Measurements from ENCODE around the gene TCHP.

The TCHP gene

GRCh38 chr12:109932878-109933503 is 32.9 kb downstream of the TCHP start:
- DNase-seq (ENCODE audit: low read depth, low spot score): no peak

DNA sequence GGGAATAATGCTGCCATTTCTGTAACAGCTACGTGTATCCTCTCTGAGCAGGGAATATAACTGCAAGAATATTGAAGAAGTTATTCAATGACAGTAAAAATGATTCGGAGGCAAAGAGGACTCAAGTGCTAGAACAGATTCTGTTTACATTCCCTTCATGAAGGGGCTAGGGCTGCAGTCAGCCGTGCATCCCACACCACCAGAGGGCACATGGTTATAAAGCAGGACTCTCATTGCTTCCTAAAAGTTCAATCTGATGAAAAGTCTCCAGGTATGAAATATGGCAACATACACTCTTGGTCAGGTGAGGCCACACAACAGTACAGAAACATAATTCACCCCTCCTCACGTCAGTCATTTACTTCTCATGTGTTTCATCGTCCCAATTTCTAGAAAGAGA is 34.0 kb downstream of the TCHP start:
- no peak for DNase-seq (ENCODE audit: low read depth, low spot score)

DNA sequence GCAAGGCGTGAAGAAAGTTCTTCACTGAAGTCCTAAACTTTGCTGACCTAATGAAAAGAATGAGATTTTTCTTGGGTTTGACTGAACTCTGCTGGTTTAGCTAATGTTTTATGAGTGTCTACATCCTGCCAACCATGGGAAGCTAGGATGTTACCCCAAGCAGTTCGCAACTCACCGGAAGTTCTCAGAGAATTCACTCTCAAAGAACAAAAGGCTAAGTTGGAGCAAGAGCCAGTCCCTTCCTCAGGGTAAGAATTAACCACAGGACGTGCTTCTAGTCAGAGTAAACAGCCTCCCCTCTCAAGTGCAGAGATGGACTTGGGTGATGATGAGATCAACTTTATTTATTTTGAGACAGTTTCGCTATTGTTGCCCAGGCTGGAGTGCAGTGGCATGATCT is 37.3 kb downstream of the TCHP start:
- no peak for DNase-seq (ENCODE audit: low read depth, low spot score)

DNA sequence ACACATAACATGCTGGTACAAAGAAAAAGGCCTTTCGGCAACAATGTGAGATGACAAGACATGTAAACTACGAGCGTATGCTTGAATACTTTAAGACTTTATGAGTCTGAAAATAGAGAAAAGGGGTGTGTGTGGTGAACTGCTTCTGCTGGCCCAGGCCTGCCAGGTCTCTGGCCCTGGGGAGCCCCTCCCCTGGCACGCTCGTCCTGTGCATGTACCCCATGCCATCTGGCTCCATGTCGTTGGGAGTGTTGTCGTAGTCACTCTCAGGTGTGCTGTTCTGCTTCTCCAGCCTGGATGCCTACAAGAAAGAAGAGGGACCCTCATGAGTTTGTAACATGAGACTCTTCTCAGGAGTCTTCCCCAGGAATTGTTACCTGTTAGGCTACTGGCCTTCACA is 38.9 kb downstream of the TCHP start:
- DNase-seq (ENCODE audit: low read depth, low spot score): no peak

DNA sequence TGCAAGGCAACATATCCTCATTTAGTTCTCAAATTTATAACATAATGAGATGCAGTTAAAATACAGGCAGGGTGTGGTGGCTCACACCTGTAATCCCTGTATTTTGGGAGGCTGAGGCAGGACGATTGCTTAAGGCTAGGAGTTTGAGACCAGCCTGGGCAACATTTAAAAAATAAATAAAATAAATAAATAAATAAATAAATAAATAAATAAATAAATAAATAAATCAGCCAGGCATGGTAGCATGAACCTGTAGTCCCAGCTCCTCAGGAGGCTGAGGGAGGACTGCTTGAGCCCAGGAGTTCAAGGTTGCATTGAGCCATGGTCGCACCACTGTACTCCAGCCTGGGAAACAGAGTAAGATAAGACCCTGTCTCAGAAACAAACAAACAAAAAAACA is 39.4 kb downstream of the TCHP start:
- no peak for DNase-seq (ENCODE audit: low read depth, low spot score)

GRCh38 chr12:109940339-109940923 is 40.4 kb downstream of the TCHP start:
- no peak for DNase-seq (ENCODE audit: low read depth, low spot score)

DNA sequence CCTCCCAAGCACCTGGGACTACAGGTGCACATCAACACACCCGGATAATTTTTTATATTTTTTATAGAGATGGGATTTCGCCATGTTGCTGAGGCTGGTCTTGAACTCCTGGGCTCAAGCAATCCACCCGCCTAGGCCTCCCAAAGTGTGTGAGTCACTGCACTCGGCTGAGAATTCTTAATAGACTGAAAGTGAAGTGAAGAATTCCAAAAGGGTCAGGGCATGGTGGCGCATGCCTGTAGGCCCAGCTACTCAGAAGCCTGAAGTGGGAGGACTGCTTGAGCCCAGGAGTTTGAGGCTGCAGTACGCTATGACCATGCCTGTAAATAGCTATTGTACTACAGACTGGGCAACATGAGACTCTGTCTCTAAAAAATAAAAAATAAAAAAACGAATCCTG is 43.7 kb downstream of the TCHP start:
- DNase-seq (ENCODE audit: low read depth, low spot score): no peak

DNA sequence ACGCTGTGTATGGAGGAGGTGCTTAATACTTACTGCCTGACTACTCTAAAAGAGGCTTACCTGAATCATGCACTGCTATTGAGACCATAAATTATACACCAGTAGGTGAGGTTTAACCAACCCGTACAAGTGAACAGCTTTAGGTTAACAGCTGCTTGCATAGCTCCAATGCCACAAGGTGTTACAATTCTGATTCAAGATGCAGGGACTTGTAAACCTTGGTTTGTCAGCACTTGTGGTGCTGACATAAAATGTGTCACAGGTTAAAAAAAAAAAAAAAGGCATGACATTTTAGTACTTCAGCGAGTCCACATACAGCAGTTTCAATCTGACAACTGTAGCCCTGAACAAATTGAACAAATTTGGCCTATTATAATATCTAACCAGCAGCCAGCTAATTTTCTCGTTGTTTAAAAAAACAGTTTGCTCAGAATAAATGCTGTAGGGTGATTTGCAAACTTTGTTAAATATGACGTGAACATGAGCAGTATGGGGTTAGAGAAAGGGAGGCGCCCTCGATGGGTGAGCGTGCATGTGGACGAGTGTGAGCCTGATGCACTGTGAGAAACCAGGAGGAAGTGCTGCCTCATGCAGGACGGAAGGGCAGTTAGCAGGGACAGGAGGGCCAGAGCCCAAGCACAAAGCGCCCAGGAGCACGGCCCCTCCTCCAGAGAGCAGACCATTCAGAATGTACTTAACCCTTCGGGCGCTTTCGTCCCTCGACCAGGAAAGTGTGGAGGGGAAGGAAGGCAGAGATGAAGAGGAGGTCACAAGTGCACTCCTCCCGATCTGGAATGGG is 44.7 kb downstream of the TCHP start:
- no peak for DNase-seq (ENCODE audit: low read depth, low spot score)

GRCh38 chr12:109946505-109946904 is 46.4 kb downstream of the TCHP start:
- DNase-seq (ENCODE audit: low read depth, low spot score): no peak

GRCh38 chr12:109946913-109947312 is 46.8 kb downstream of the TCHP start:
- no peak for DNase-seq (ENCODE audit: low read depth, low spot score)

GRCh38 chr12:109947521-109947920 is 47.4 kb downstream of the TCHP start:
- DNase-seq (ENCODE audit: low read depth, low spot score): no peak

- no peak for DNase-seq (ENCODE audit: low read depth, low spot score)
Measured at GRCh38 chr12:109948368-109948767, 48.3 kb downstream of the TCHP start.

DNA sequence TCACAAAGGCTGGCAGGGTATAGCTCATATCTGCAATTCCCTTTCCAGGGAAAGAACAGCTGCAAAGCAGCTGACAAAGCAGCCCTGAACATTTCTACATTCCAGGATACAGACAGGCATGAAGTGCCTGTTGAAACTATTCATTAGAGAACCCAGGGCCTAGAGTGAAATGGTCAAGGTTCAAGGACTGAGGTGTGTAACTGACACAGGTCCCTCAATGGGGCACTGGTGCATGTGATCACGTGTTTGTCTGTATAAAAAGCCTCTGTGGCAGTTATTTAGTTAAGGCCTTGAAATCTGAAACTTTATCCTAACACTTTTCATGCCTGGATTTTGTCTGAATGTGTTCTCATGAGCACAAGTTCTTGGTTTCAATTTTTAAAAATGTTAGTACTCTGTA is 49.0 kb downstream of the TCHP start:
- no peak for DNase-seq (ENCODE audit: low read depth, low spot score)

DNA sequence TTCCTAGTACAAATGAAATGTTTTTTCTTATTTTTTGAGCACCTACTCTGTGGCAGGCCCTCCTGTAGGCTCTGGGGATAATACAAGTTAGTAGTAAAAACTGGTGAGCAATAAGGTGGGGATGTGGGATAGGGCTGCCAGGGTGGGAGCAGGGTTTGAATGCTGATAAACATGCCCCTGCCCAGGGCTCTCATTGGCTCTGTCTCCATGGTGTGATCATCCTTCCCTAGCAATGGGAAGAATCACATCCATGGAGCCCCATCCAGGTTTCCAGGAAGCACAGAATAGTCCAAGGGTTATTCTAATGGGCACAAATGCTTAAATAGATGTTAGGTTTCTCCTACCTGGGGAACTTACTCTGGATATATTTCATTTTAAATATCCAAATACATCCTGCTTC is 50.6 kb downstream of the TCHP start:
- DNase-seq (ENCODE audit: low read depth, low spot score): no peak

GRCh38 chr12:109951136-109951535 is 51.1 kb downstream of the TCHP start:
- DNase-seq (ENCODE audit: low read depth, low spot score): no peak

DNA sequence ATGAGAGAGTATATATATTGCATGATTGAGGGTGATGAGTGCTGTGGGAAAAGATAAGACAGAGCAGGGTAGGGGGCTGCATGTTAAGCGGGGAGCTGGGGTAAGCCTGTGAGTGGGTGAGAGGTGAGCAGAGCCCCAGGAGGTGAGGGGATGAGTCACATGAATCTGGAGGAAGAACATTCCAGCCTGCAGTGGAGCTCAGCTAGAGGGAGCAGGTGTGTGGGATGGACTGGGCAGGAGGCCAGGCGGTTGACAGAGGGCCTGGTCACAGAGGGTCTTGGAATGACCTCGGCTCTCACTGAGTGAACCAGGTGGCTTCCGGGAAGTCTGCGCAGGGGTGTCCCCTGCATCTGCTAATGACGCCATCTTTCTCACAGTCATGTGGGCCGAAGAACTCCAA is 51.7 kb downstream of the TCHP start:
- peak; percentile 38 for DNase-seq (ENCODE audit: low read depth, low spot score)

DNA sequence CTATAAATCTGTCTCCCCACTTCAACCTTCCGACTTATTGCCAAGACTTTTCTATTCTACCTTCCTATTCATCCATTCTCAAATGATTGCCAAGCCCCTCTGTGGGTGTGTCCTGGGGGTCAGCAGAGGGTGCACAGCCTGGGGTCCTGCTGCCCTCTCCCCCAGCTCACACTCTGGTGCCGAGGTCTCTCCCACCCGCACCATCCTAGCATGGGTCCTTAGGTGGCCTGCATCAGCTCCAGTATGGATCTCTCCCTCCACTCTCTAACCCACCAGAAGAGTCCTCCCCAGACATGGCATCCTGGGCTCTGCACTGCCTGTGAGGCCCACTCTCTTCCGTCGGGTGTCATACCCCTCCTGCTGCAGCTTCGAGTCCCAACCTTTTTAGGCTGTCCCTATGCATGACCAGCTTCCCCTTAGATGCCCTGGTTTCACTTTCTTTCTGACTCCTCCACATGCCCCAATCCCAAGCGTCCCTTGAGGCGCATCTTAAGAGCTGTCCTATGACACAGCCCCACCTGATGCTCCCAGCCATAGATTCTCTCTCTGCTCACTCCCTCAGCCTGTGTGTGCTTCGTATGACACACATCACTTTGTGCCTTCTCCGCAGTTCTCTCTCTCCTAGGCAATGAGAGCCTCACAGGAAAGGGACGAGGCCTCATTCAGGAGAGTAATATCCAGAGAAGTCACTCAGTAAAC is 52.2 kb downstream of the TCHP start:
- DNase-seq (ENCODE audit: low read depth, low spot score): no peak

- DNase-seq (ENCODE audit: low read depth, low spot score): no peak
Measured at GRCh38 chr12:109952873-109953272, 52.8 kb downstream of the TCHP start.

GRCh38 chr12:109953656-109954055 is 53.6 kb downstream of the TCHP start:
- no peak for DNase-seq (ENCODE audit: low read depth, low spot score)

DNA sequence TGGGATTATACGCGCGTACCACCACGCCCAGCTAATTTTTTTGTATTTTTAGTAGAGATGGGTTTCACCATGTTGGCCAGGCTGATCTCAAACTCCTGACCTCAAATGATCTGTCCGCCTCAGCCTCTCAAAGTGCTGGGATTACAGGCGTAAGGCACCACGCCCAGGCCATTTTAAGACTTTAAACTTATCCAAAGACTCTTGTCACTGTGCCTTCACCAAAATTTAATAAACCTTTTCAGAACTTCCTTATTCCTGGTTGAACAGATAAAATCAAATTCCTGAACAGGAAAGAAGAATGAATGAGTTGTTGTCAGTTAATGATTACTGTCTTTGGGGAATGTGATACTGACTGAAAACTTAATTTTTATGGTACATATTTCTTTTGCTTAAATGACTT is 58.3 kb downstream of the TCHP start:
- DNase-seq (ENCODE audit: low read depth, low spot score): no peak

DNA sequence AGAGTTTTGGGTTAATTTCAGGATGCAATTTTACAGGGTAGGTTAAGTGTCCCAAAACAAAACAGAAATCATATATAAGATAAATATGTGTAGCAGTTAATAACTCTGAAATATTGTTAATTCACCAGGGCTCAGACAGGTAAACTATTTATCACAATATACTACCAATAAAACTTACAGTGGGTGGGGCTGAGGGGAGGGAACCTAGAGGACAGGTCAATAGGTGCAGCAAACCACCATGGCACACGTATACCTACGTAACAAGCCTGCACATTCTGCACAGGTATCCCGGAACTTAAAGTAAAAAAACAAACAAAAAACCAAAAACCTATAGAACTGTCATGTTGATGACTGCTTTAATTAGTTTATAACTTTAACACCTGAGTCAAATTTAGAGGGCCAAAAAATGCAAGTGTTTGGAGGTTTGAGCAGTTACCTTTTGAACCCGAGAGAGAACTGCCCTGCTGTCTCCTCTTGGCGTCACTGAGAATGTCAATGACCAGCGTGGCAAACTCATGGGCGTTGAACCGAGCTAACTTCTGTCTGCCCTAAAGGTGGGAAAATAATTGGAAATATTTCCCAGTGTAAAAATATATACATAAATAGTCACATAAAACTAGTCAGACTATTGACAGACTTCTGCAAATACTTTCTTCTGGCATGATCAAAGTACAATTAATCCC is 59.5 kb downstream of the TCHP start:
- DNase-seq (ENCODE audit: low read depth, low spot score): no peak

GRCh38 chr12:109961201-109961600 is 61.1 kb downstream of the TCHP start:
- no peak for DNase-seq (ENCODE audit: low read depth, low spot score)

All from brain pericyte (primary cell).